Testis (tissue), 3 donors: ENCODE measurements around the gene SNX32. TPM values are rescaled to one million over a fixed set of nuclear protein-coding genes. Genes with fewer than 3 reads are reported as not detected.

Experiments
- DNase-seq: peaks from one replicate; pipeline ENCODE4 v3.0.0-alpha.2; 2019
- H3K27ac ChIP-seq, 2 donors: fragments of 200-600 bp; sonication (generic); one replicate each; pipeline ENCODE4 v1.5.1; 2019
- H3K27me3 ChIP-seq: fragments of 200-600 bp; sonication (generic); one replicate; pipeline ENCODE4 v1.5.1; 2019
- H3K36me3 ChIP-seq: fragments of 200-600 bp; sonication (generic); one replicate; pipeline ENCODE4 v1.5.1; 2017; ENCODE audit warnings: low read depth; ENCODE audit errors: missing control alignments
- H3K4me1 ChIP-seq: fragments of 200-600 bp; sonication (generic); one replicate; pipeline ENCODE4 v1.5.1; 2019
- H3K4me3 ChIP-seq, 2 donors: fragments of 200-600 bp; sonication (generic); one replicate each; pipeline ENCODE4 v1.5.1; 2017 to 2019
- H3K9me3 ChIP-seq: fragments of 200-600 bp; sonication (generic); one replicate; pipeline ENCODE4 v1.5.1; 2017
- CTCF ChIP-seq, 3 experiments: fragments of 450-650 bp in 2 of 3; fragments of 200-600 bp in 1 of 3; sonication (generic) in 1 of 3; IDR thresholded peaks; one replicate each; pipeline ENCODE4 v1.5.1; 2016 to 2019; ENCODE audit warnings: antibody characterized with exemption in 3 of 3, mild to moderate bottlenecking in 2 of 3, moderate library complexity in 1 of 3
- POLR2A ChIP-seq: fragments of 450-650 bp; IDR thresholded peaks from one replicate; pipeline ENCODE4 v1.6.1; 2017; ENCODE audit warnings: antibody characterized with exemption, mild to moderate bottlenecking, moderate library complexity
- WGBS, 2 donors: methylation state at CpG; one replicate each; pipeline ENCODE4 v1.1.5; 2018; 5-methylcytosine and 5-hydroxymethylcytosine counted together
- intact Hi-C: fragments of 100-400 bp; cut with DNase I; formaldehyde crosslinking; loops from one replicate; pipeline ENCODE4 v1.15.1; 2023; ENCODE audit warnings: low total_unique reads
- polyA plus RNA-seq: library from polyadenylated mRNA; stranded (reverse); fragments of 350-450 nt; fragmentation: Illumina TruSeq; extraction: RNeasy Lipid Tissue Mini Kit (QIAGEN cat#74804); gene quantifications from one replicate; pipeline ENCODE4 v1.2.3, GENCODE V29; 2014; ENCODE audit warnings: low read depth, low replicate concordance; ENCODE audit not compliant: insufficient read depth
- total RNA-seq, 2 donors: library from RNA; depleted of rRNA; stranded (reverse); fragments of >200 nt; gene quantifications; one replicate each; pipeline ENCODE4 v1.2.3, GENCODE V29; 2016

SNX32 gene
- total and polyA plus RNA-seq, 3 donors from 2014 or later = 3.2 to 4.9 (median 4.0) TPM

- H3K4me3 ChIP-seq = no peak overlapping the region
- H3K36me3 ChIP-seq = no peaks in the 10 kb centered on the region
- no peak for DNase-seq
- WGBS, 2 donors = 95% methylated on average over 4 of the region's 4 CpGs; no CpG with 5 or more reads in 1 of the 2 donors
- intact Hi-C loops = no loop called here
- peaks cover 26% of the 10 kb centered on the region for H3K4me1 ChIP-seq
- TF ChIP-seq CTCF (IDR thresholded peaks at IDR 0.05) (no peak), POLR2A (no peak)
- no peaks in the 10 kb centered on the region for H3K27me3 ChIP-seq
- no peak overlapping the region for H3K27ac ChIP-seq
- H3K9me3 ChIP-seq = no peaks in the 10 kb centered on the region
Observed at GRCh38 chr11:65897020-65897471, 63.3 kb downstream of the SNX32 start.

GRCh38 chr11:65898656-65899355, 65.0 kb downstream of the SNX32 start:
- TF ChIP-seq POLR2A (no peak), CTCF (IDR thresholded peaks at IDR 0.05) (no peak)
- no peak for DNase-seq
- Histone ChIP-seq H3K4me3 (peak overlapping the region; percentile 43 to 52), H3K4me1 (peaks cover 9% of the 10 kb centered on the region), H3K27ac (no peak overlapping the region), H3K9me3 (no peaks in the 10 kb centered on the region), H3K27me3 (no peaks in the 10 kb centered on the region), H3K36me3 (no peaks in the 10 kb centered on the region)
- intact Hi-C loops = no loop called here
- WGBS, 2 donors = 24 to 56% methylated on average over 9 to 27 of the region's 28 CpGs

GRCh38 chr11:65899356-65900124, 65.8 kb downstream of the SNX32 start:
- no peak for TF ChIP-seq CTCF (IDR thresholded peaks at IDR 0.05)
- TF ChIP-seq POLR2A = no peak
- H3K4me3 ChIP-seq = peak overlapping the region; percentile 43 to 52
- peaks cover 8% of the 10 kb centered on the region for H3K4me1 ChIP-seq
- no peak overlapping the region for H3K27ac ChIP-seq
- intact Hi-C loops = no loop called here
- 2% methylated on average over 50 of the region's 78 CpGs; no CpG with 5 or more reads in 1 of the 2 donors for WGBS, 2 donors
- no peaks in the 10 kb centered on the region for H3K36me3 ChIP-seq
- no peak for DNase-seq
- no peaks in the 10 kb centered on the region for H3K9me3 ChIP-seq
- no peaks in the 10 kb centered on the region for H3K27me3 ChIP-seq

GRCh38 chr11:65900125-65900898, 66.5 kb downstream of the SNX32 start, which contains the start of gene FOSL1:
TSS of gene FOSL1 (minus strand) at chr11:65900388. CDS start at chr11:65900339, 49 bp downstream.
- H3K27me3 ChIP-seq = no peaks in the 10 kb centered on the region
- H3K36me3 ChIP-seq = no peaks in the 10 kb centered on the region
- H3K4me1 ChIP-seq = peaks cover 8% of the 10 kb centered on the region
- intact Hi-C loops = no loop called here
- WGBS, 2 donors = 5 to 10% methylated on average over 14 to 36 of the region's 80 CpGs
- DNase-seq = peak; percentile 87
- H3K27ac ChIP-seq = no peak within 1 kb of the TSS
- no peaks in the 10 kb centered on the region for H3K9me3 ChIP-seq
- TF ChIP-seq POLR2A (no peak), CTCF (IDR thresholded peaks at IDR 0.05) (no peak)
- H3K4me3 ChIP-seq = peak within 1 kb of the TSS; percentile 43 to 52
